ENCODE data around the gene SLC2A4RG.

DNA sequence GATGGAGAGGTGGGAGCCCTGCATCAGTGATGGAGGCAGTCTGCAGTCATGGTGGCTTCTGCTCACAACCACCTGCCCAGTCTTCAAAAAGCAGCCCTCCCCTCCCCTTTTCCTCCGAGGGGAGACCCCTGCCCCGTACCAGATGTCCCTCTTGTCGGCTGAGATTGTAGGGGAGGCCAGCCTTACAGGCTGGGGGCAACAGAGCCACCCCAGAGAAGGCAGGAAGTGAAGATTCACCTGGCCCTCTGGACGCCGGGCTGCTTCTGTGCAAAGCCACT, 38.6 kb upstream of the SLC2A4RG start:
- no peak for TF ChIP-seq POLR2A (IDR thresholded peaks at IDR 0.05)
- TF ChIP-seq, protein P1, sequence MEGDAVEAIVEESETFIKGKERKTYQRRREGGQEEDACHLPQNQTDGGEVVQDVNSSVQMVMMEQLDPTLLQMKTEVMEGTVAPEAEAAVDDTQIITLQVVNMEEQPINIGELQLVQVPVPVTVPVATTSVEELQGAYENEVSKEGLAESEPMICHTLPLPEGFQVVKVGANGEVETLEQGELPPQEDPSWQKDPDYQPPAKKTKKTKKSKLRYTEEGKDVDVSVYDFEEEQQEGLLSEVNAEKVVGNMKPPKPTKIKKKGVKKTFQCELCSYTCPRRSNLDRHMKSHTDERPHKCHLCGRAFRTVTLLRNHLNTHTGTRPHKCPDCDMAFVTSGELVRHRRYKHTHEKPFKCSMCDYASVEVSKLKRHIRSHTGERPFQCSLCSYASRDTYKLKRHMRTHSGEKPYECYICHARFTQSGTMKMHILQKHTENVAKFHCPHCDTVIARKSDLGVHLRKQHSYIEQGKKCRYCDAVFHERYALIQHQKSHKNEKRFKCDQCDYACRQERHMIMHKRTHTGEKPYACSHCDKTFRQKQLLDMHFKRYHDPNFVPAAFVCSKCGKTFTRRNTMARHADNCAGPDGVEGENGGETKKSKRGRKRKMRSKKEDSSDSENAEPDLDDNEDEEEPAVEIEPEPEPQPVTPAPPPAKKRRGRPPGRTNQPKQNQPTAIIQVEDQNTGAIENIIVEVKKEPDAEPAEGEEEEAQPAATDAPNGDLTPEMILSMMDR (IDR thresholded peaks at IDR 0.05): no peak
